ENCODE data around the gene RASSF4.
A peak's percentile ranks its signal among the peaks of the same experiment; 100 is the strongest.

RASSF4 gene

DNA sequence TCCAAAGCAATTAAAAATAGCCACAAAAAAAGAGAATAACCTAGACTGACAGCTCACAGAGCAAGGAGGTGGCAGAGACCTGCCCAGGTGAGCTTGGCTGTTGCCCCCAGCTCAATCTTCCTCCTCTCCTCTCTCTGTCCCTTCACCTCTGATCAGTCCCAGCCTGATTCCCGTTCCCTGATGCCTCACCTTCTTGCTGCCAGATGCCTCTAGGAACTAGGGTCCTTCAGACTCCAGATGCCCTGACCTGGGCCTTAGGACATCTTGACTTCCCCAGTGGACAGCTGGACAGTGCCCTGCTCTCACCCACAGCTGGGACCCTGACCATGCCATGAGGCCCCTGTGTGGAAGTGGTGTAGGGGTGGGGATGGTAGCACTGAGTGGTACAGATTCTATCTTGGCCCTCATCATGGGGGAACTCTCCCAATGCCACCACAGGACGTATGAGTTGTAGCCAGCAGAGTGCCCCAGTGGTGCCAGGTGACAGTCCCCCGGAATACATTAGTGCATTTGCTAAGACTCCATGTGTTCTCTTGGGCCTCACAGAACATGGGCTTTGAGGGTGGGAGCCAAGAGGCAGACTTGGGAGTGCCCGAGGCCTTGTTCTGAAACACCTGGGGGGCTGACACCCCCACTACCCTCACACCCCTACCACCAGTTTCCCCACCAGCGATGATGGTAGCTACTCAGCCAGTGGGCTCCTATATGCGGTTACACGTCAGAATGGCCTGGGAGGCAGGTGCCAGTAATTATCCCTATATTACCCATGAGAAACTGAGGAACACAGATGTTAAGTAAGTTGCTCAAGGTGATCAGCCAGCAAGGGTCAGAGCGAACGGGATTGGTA, 17.0 kb downstream of the RASSF4 start:
- no peak for DNase-seq

DNA sequence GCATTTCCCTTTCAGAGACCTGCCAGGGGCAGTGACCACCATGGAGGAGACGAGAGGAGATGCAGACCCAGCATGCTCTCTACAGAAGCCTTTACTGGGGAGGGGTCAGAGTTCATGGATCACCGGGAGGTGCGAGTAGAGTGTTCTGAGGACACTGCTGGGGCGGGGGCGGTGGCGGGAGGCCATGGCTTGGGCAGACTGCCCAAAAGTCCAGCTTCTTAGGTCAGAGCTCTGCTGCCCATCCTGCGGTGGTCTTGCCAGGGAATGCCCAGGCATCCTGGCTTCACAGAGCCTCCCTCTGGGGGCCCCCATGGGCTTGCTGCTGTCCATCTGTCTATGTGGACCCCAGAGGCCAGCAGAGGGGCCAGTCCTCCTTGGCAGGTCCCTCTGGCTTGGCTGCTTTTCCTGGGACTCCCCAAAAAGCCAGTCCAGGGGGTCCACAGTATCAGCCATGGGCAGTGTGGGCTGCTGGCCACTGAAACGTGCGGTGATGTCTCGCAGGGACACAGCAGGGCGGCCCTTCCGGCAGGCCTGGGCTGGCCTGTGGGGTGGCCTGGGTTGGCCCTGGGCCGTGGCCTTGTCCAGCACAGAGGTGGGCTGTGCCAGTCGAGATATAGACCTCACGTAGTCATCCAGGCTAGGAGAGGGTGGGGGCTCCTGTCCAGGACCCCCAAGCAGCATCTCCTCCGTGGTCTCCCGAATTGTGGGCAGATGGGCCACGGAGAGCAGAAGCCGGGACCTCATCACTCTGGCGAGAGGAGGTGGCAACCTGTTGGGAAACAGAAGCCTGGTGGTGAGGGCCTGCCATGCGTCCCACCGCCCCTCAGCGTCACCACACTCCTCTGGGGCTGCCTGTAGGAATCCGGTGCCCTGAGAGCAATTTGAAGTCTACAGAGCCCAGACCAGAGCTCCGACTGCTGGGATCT, 17.9 kb downstream of the RASSF4 start:
- DNase-seq, result no peak

DNA sequence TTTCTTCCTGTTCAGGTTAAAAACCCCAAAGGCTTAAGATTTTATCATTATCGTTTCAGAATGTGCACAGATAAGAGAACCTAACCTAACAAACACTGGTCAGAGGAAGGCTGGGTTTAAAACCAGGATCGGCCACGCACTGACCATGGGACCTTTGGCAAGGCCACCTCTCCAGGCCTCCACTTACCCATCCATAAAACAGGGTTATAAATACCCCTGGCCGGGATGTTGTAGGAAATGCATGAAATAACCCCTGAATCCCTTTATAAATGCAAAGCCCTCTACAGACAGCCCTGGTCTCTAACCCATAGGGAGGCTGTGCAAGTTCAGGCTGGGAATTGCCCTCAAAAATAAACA, 18.6 kb downstream of the RASSF4 start:
- DNase-seq, result no peak

DNA sequence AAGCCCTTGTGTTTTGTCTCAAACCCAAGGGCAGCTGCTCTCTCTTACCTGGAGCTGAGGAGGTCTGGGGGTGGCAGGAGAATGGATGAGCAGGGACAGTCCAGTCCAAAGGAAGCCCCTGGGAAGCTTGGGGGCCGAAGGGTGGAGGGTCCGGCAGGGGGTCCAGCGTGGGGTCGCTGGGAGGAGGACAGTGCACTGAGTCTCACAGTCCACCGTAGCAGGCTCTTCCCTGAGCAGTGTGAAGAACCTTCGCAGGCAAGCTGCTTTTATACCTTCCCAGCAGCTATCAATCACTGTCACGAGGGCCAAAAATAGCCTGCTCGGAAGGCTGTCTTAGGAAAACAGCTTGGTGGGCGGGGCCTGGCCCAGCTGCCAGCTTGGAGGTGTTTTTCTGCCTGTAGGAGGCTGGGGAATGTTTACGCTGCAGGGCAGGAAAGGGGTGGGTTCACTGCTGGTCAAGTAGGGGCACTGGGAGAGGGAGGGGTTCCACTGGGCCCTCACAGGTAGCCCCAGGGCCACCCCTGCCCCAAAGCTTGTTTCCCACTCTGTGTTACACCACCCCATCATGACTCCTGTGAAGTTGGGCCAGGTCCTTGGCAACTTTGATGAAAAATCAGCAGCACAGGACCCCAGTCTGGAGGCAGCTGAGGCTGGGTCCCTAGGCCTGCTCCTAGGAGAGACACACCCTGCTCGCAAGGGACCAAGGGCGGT, 19.1 kb downstream of the RASSF4 start, which contains the start of gene DEPP1:
Gene DEPP1 (minus strand): TSS at position 240 of the 711 bp plus-strand sequence. CDS start 779 bp downstream, outside the sequence.
- DNase-seq, result peak; percentile 9

DNA sequence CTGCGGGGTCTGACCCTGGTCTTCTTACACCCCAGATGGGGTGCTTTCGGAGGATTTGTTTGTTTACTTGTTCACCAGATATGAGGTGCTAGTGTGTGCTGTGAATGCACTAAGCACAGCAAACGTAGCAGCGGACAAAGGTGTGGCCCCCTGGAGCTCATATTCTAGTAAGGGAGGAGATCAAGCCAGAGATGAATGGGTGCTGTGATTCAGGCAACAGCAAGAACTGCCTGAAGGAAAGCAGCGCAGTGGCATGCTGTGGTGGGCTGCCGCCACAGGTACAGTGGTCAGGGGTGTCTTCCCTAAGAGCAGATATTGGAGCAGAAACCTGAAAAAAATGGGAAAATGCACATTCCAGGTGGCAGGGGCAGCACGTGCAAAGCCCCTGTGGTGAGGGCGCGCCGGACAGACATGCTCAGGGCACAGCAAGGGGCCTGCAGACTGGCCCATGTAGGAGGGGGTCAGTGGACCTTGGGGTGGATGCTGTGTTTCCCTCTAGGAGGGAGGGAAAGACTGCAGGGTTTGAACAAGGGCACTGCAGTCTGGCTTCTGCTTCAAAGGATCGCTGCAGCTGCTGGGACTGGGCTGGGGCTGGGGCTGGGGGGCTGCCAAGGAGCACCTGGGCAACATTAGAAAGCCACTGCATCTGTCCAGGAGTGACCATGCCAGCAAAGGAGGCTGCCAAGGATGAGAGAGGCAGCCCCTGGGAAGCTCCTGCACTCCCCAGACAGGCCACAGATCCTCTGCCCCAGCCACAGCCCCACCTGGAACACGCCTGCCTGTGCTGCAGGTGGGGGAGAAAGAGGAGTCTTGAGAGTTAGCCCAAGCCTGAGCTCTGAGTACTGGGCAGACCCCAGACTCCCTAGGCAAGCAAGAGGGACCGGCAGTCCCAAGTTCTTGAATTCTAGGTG, 19.9 kb downstream of the RASSF4 start:
- DNase-seq, result no peak

DNA sequence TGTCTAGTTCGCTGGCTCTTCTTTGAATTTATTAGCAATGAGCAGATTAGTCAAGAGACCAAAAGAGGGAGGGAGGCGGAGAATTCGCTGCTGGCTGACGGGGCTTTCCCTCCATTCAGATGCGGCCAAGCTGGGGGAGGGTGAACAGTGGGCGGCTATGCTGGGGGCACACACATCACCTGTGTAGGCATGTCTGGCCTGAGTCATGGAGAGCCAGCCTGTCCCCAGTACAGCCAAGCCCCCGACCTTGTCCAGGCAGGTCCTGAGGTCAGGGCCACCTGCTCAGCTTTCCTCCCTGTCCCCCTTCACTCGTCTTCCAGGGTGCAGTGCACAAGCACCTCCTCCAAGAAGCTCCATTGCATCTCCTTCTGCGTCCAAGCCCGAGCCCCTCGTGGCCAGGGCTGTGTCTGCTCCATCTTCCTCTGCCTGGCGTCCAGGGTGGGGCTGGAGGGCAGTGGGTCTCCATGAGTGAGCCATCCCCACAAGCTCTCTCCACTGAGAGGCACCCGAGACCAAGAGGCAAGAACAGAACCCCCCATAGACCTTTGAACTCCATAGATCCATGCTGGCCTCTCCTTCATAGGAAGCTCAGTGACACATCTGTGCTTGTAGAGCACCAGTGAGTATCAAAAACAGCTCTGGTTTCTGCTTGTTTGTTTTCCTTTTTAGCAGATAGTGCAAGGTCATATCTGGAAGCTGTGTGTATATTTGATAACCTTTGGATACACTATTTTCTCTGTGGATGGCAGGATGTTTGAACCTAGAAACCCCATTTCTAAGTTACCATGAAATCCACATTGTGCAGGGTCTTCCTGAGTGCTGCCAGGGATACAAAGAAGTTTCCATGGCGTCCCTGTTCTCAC, 20.9 kb downstream of the RASSF4 start:
- no peak for DNase-seq

DNA sequence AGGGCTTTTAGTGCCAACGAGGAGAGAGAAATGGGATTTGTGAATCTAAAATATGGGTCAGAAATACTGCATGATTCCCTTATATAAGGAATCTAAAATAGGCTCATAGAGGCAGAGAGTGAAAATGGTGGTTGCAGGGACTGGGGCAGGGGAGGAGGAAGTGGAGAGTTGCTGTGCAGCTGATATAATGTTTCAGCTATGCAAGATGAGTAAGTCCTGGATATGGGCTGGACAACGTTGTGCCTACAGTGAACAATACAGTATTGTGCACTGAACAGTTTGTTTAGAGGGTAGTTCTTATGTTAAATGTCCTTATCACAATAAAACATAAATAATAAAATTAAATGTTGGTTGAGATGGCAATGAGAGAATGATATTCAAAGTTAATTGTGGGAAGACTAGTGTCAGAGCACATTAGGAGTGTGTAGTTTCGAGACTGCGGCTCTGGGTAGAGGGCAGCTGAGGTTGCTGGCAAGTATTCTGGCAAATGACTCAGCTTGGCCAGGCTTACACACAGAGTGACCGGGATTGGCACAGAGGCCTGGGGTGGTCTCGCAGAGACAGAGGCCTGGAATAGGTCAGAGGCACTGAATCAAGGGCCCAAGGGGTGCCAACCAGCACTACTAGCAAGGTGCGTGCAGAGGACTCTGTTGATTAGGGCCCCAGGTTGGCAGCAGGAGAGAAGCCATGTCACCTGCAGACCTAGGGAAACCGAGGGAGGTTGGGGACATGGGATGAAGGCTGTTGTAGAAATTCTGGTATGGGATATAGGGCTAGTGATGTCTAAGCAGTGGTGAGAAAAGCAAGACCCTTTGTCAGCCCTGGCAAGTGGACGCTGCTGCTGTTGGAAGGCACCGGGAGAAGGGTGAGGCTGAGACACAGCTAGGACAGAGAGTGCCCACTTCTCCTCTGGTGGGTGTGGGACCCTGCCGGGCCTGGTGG, 21.8 kb downstream of the RASSF4 start:
- no peak for DNase-seq

DNA sequence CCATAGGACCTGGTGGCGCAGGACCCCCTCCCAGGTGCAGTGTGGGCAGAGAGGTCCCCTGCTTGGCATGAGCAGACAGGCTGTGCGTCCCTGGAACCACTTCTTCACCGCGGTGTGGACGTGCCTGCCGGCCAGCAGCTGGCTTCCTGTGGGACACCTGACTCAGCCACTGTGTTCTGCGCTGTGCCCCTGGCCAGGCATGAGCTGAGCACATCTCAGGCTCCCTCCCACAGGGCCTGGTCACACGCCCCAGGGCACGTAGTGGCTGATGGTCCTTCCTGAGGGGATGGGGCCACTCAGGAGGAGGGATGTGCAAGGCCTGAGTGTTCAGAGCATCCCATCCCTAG, 22.5 kb downstream of the RASSF4 start:
- no peak for DNase-seq

DNA sequence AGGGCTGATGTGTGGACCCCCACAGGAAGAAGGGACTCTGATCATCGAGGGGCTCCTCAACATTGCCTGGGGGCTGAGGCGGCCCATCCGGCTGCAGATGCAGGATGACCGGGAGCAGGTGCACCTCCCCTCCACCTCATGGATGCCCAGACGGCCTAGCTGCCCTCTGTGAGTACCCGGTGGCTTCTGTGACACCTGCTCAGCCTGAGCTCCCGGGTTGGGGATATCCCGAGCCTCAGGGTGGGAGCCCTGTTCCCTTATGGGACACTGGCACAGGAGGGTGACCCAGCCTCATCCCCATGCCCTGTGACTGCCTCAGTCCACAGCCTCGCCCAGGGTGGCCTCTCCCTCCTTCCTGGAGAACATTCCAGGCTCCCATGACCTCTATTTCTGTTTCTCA, 22.9 kb downstream of the RASSF4 start:
- DNase-seq, result no peak

DNA sequence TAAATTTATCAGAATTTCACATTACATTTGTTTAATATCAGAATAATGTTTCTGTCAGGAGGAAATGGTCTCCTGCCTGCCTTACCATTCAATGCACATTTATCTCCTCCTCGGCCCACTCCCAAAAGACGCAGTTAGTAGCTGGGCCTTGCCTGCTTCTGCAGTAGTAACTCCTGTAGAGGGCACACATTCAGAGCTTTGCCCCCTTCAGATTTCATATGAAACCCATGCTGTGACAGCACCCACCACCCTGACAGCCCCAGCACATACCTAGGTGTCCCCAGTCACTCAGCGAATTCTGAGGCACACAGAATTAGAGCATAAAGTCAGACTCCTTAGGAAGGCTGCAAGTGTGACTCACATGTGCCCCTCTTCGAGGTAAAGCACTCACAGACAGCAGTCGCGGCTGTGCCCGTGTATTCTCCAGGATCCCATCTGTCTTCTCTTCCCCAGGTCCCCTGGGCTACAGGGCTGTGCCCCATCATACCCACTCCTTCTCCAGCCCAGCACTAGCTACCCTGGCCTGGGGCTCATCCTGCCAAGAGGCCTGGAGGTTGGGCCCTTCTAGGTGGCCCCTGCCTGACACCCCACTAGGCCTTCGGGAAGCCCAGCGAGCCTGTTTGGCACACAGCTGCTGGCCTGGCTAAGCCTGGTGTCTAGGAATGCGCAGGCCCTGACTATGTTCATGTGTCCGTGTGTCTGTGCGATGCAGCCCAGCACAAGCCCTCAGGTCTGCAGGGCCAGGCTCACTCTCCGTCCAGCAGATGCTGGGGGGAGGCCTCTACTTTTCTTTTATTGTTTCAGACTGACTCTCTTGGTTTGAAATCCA, 23.7 kb downstream of the RASSF4 start:
- no peak for DNase-seq

DNA sequence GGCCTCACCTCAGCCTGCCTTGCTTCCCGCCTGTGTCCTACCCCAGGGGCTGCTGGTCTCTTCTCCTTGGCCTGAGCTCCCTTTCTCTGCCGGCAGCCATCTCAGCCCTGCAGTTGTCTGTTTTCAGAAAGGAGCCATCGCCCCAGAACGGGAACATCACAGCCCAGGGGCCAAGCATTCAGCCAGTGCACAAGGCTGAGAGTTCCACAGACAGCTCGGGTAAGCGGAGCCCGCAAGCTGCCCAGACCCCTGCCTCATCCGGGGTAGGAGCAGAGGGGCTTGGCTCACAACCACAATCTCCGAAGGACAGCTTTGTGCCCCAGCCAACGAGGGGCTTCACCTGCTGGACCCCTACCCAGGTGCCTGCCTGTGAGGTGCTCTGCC, 24.3 kb downstream of the RASSF4 start:
- no peak for DNase-seq

DNA sequence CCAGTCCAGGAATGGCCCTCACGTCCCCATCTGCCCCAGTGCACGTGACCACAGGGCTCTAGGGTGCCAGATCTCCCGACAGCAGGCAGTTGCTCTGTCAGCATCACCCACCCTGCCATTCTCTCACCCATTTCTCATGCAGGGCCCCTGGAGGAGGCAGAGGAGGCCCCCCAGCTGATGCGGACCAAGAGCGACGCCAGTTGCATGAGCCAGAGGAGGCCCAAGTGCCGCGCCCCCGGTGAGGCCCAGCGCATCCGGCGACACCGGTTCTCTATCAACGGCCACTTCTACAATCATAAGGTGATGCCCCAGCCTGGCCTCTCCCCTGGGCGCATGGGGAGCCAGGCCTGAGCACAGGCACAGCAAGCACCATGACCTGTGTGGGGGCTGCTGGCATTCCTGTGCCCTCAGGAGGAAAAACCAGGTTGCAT, 25.1 kb downstream of the RASSF4 start:
- no peak for DNase-seq

DNA sequence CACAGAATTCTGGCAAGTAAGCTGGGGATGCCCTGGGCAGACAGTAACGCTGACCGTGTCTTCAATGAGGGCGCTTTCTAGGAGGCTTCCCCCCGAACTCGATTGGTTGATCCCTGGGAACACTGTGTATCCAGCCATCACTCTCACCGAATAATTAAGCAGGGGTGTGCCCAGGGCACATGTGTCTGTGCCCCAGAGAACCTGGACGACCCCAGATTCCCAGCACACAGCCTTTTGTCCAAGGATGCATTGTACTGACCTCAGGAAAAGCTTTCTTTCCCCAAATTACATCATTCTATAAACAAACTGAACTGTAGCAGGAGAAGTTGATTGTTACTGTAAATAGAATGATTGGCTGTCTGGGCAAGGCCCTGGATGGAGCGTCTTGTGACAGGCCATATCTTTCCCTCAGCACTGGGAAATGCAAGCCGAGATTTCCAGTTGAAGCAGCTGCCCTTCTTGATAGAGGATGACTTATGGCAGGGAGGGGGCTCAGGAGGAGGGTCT, 25.6 kb downstream of the RASSF4 start:
- no peak for DNase-seq

DNA sequence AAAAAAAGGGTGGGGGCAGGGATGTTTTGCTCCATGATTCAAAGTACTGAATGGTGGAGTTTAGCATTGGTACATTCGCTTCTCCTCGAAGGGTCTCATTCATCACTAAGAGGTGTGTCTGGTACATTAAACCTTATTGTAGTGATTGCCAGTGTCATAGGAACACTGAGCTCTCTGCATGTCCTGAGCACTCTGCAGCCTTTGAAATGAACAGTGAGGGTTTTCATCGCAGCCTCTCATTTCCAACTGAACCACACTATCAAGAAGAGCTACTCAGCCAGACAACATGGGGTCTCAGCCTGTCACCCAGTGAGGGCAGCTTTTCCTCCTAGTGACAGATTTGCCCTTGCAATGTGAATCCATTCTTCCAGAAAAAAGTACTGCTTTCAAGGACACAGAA, 26.6 kb downstream of the RASSF4 start:
- DNase-seq, result no peak

DNA sequence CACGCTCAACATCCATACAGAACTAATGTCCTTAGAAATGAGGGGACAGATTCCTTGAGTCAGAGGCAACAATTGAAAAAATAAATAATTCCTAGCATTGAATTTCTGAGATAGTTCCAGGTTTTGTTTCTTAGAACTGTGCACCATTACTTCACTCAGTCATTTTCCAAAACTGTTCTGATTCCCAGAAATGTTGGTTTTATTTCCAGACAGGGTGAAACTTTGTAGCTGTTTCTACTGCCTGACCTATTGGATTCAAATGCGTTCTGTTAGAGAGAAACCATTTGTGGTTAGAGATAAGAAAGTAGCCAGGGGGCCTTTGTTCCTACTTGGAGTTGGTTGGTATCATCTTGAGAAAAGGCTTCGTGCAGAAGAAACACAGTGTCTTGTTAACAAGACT, 27.1 kb downstream of the RASSF4 start:
- DNase-seq, result no peak

DNA sequence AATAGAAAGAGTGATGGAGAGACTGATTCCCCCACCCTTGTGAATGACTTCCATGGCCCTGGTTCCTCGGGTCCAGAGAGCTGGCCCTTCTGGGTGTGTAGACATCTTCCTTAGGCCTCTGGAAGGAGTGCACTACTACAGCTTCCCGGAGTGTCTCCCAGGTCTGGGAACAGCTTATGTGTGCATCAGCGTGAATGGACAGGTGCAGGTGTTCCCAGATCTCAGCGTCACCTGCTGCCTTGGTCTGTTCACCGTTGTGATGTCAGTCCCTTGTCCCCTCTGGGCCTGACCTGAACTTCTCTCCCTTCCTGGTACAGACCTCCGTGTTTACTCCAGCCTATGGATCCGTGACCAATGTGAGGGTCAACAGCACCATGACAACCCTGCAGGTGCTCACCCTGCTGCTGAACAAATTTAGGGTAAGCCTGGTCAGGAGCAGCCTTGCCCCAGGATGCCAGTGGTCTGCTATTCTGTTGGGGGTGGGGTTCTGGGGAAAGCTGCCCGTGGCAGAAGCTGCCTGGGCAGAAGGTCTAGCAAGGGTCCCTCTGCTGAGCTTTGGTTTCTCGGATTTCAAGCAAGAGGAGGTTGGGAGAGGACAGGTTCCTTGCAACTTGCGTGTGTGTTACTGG, 29.5 kb downstream of the RASSF4 start:
- DNase-seq, result no peak

DNA sequence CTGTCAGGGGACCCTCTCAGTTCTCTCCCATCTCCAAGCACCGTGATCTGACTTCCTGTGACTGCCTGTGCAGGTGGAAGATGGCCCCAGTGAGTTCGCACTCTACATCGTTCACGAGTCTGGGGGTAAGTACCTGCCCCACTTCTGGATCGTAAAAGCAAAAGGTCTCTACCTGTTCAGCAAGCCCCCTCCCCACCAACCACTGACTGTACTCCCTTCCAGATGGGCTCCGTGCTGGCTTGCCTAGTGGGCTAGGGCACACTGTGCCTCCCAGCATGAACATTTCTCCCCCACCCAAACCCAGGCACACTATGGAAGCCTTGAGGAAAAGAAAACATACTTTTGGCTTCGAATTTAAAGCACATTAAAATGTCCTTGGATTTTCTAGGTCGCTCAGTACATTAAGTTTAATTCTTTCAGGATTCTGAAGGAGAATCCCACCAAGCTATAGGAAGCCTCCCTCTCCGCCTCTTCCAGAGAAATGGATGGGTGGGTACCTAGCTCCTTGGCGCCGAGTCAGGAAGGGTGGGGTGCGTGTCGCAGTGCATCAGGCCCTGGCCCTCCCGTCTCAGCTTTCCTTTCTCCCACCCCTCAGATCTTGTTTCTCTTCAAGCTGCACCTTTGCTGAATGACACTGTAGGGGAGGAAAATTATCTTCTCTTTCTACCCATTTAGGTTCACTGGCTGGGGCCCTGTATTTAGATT, 30.1 kb downstream of the RASSF4 start:
- DNase-seq, result no peak

DNA sequence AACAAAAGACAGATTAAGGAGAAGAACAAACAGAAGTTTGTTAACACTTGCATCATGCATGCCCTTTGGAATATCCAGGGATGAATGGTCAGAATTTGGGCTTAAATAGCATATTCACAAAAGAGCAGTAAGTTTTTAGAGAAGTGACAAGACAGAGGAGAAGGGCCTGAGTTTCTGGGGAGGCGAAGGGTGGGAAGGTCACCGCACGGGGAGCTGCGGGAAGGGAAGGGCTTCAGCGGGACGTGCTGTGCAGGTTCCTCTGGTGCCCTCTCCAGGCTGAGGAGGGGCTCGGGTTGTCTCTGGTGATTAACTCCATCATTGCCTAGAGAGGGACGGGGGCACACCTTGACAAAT, 30.7 kb downstream of the RASSF4 start:
- DNase-seq, result no peak
